C4-2B (cell line): ENCODE results near the gene ZNF558.

ENCODE experiments used
- ZFX ChIP-seq: fragments of 450-650 bp; IDR thresholded peaks from 2 replicates; pipeline ENCODE4 v1.6.1; 2017
- TF ChIP-seq, protein P1 (sequence below): fragments of 450-650 bp; conservative IDR thresholded peaks from 2 replicates; pipeline ENCODE4 v1.5.1; 2017; ENCODE audit warnings: mild to moderate bottlenecking

DNA sequence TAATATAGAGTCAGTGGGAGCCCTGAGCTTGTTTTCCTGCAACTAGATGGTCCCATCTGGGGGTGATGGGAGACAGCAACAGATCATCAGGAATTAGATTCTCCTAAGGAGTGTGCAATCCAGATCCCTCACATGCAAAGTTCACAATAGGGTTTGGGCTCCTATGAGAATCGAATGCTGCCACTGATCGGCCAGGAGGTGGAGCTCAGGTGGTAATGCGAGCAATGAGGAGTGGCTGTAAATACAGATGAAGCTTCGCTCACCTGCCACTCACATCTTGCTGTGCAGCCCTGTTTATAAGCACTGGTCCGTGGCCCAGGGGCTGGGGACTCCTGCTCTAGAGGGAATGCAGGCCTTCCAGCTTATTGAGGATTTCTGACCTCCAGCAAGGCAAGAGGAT is 5.7 kb downstream of the ZNF558 start:
- TF ChIP-seq, protein P1, sequence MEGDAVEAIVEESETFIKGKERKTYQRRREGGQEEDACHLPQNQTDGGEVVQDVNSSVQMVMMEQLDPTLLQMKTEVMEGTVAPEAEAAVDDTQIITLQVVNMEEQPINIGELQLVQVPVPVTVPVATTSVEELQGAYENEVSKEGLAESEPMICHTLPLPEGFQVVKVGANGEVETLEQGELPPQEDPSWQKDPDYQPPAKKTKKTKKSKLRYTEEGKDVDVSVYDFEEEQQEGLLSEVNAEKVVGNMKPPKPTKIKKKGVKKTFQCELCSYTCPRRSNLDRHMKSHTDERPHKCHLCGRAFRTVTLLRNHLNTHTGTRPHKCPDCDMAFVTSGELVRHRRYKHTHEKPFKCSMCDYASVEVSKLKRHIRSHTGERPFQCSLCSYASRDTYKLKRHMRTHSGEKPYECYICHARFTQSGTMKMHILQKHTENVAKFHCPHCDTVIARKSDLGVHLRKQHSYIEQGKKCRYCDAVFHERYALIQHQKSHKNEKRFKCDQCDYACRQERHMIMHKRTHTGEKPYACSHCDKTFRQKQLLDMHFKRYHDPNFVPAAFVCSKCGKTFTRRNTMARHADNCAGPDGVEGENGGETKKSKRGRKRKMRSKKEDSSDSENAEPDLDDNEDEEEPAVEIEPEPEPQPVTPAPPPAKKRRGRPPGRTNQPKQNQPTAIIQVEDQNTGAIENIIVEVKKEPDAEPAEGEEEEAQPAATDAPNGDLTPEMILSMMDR = no peak; the same call in 1 of the 2 replicates
- TF ChIP-seq ZFX = no peak
